Omental fat pad (tissue), 4 donors: ENCODE data around the gene GFOD2. TPM values are rescaled to one million over a fixed set of nuclear protein-coding genes. Genes with fewer than 3 reads are reported as not detected.

Source experiments
- ATAC-seq: fragments of 150-250 bp; one replicate; pipeline ENCODE4 v1.9.1; 2016; ENCODE audit warnings: mild to moderate bottlenecking, moderate library complexity; ENCODE audit not compliant: low FRiP score
- DNase-seq: peaks from one replicate; pipeline ENCODE4 v3.0.0-alpha.2; 2019; ENCODE audit warnings: low spot score
- CTCF ChIP-seq, 3 donors: fragments of 450-650 bp; IDR thresholded peaks; one replicate each; pipeline ENCODE4 v1.5.1; 2016 to 2017; ENCODE audit warnings: antibody characterized with exemption in 3 of 3, mild to moderate bottlenecking in 3 of 3, moderate library complexity in 2 of 3
- total RNA-seq, 4 donors: library from RNA; depleted of rRNA; stranded (reverse); fragments of >200 nt; gene quantifications; one replicate each; pipeline ENCODE4 v1.1.0, GENCODE V29; 2016

The GFOD2 gene
- total RNA-seq, 4 donors from 2014 or later, result 10.9 to 25.2 (median 20.1) TPM

DNA sequence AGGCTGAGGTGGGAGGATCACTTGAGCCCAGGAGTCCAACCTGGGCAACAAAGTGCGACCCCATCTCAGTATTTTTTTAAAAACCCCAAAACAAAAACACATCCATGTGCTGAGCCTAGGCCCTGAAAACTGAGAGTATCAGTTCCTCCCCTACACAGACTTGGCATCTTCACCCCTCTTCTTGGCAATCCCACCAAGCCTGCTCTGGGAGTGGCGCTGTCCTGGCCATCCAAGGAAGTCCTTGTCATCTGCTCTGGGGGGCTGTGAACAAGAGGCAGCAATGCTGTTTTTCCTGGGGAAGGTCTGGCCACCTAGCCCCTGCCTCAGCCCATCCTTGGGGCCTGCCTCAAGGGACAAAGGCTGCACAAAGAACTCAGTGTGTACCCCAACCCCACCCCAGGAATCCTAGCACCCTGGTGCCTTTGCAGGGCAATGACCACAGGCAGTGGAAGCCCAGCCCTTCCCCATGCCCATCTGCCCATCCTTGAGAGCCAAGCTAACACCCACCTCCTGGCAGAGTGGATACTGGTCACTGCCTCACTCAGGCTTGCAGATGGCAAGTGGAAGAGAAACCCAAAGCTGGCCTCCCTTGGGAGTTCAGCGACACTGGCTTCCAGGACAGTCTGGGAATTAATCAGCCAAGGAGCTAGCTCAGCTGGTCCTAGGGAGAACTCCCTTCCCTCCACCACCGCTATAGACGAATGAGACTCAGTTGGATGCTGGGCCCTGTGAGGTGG is 14.8 kb upstream of the GFOD2 start:
- no peak for TF ChIP-seq CTCF (IDR thresholded peaks at IDR 0.05)
- DNase-seq, result no peak
- no peak for ATAC-seq

GRCh38 chr16:67731753-67732095 is 12.6 kb upstream of the GFOD2 start:
- no peak for ATAC-seq
- no peak for TF ChIP-seq CTCF (IDR thresholded peaks at IDR 0.05)
- no peak for DNase-seq

DNA sequence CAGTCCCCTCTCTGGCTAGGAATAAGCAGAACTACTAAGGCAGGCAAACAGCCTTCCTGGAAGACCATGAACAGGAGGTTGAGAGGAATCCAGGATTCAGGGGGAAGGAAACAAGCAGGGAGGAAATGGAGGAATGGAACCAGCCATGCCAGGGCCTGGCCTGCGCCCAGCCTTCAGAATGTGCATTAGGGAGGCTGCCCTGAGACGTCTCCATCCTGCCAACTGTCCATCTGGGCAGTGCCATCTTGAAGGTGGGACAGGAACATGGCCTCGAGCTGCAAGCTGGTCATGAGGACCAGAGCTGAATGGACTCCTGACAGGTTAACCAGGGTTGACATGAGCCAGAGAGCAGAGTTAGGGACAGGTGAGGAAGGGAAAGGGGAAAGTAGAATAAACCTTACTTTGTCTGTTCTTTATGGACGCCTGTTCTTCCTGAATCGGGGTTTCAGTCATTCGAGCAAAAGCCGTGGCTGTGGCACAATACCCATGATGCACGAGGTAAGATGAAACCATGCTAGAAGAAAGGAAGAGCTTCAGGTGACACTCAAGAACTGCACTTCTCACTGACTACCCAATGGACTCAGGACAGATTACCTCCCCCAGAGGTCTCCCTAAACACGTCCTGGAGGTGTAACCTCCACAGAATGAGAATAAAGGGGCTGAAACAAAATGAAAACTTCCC is 12.1 kb upstream of the GFOD2 start:
- no peak for TF ChIP-seq CTCF (IDR thresholded peaks at IDR 0.05)
- DNase-seq (no peak), ATAC-seq (no peak)

- DNase-seq, result no peak
- no peak for ATAC-seq
Measured at GRCh38 chr16:67730326-67730725, 11.2 kb upstream of the GFOD2 start.

GRCh38 chr16:67729636-67730248 is 10.6 kb upstream of the GFOD2 start:
- ATAC-seq (no peak), DNase-seq (no peak)
- no peak for TF ChIP-seq CTCF (IDR thresholded peaks at IDR 0.05)

More at GRCh38 chr16:67730326-67730725, 11.2 kb upstream of the GFOD2 start:
- TF ChIP-seq CTCF (IDR thresholded peaks at IDR 0.05), result no peak

GRCh38 chr16:67727521-67728485 is 8.7 kb upstream of the GFOD2 start:
- DNase-seq, result no peak
- TF ChIP-seq CTCF (IDR thresholded peaks at IDR 0.05), result no peak
- ATAC-seq, result no peak
